Sigmoid colon (tissue), 3 donors: ENCODE results near the gene IKZF2.

Experiments
- CTCF ChIP-seq, 4 experiments: fragments of 450-650 bp in 3 of 4; fragments of 200-600 bp in 1 of 4; IDR thresholded peaks; one replicate each; pipeline ENCODE4 v1.5.1; 2016 to 2019; ENCODE audit warnings: antibody characterized with exemption in 4 of 4, mild to moderate bottlenecking in 3 of 4, moderate library complexity in 2 of 4
- POLR2A ChIP-seq, 2 donors: fragments of 450-650 bp; IDR thresholded peaks; one replicate each; pipeline ENCODE4 v1.6.1; 2016; ENCODE audit warnings: antibody characterized with exemption in 2 of 2, mild to moderate bottlenecking in 2 of 2, moderate library complexity in 2 of 2

DNA sequence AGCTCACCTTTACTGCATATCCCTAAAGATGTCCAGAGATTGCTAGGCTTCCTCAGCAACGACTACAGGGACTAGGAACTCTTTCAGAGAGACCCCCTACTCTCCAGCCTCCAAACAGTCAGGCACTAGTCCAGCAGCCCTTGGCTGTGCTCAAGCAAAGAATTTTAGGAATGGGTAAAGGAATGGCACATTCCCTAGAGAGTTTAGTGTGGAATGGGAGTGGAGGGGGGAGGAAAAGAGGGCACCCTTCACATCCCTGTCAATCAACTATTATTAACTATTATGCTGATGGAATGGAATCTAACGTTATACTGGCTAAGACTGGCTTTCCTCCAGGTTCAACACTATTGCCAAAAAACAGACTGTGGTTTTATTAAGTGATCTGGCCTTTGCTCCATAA, 64.8 kb downstream of the IKZF2 start:
- TF ChIP-seq CTCF (IDR thresholded peaks at IDR 0.05) = no peak
- TF ChIP-seq POLR2A (IDR thresholded peaks at IDR 0.05) = no peak
